NCI-H146 treated with DMSO at 0.1 percent for 48 hours (cell line): ENCODE data around the gene PATL1.

Experiments
- DNase-seq: peaks from one replicate; lab custom pipeline; 2025; ENCODE audit not compliant: unreplicated experiment; lab: John Stamatoyannopoulos, UW

Gene PATL1

DNA sequence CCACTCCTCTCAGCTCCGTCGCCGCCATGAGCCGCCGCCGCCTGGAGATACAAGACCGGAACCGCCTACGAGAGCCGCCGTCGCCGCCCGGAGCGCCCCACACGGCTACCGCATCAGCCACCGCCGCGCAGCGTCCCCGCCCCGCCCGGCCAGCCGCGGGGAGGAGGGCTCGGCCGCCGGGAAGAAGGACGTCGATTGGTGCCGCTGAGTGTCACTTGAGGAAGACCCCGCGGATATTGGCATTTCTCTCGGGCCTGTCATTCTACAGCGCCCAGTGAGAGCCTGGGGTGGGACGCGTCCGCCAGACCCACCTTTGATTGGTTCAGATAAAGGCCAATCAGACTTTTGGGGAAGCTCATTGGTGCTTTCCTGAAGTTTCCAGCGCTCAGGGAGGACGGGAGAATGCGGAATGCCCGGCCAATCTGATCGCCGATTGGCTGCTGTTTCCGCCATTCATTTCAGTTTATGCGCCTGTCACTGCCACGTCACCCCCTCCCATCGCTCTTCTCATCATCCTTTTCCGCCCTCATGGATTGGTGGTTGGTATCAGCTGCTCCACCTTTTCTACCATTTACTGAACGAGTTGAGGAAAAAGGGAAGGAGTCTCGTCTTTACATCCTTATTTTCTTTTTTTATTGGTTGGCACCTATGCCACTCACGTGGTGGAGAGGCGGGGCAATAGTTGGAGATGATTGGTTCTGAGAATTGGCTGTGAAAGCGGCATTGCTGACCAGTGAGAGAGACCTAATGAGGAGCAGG is 53.0 kb downstream of the PATL1 start, which contains the start of gene OSBP:
TSS of gene OSBP (minus strand) at position 138 of the 759 bp plus-strand sequence. CDS start at position 28, 110 bp downstream.
- peak; percentile 100 for DNase-seq

DNA sequence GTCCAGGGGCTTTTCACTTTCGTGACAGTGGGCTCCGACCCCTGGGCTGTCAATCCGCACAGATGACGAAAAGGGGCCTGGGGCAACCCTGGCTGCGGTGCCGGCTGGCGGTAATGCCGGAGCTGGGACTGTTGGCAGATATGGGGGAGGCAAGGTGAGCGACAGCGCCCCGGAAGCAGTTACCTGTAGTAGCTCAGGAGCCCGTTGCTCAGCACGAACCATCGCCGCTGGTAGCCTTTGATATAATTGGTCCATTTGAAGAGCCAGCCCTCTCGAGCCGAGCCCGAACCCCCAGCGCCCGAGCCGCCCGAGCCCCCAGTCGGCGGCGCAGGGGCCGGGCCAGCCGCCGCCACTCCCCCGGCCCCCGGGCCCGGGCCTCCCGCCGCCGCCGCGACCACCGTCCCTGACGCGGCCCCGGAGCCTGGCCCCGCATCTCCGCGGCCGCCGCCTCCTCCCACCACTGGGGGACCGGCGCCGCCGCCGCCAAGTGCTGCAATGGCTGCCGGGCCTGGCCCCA is 53.7 kb downstream of the PATL1 start:
- DNase-seq: peak; percentile 23

DNA sequence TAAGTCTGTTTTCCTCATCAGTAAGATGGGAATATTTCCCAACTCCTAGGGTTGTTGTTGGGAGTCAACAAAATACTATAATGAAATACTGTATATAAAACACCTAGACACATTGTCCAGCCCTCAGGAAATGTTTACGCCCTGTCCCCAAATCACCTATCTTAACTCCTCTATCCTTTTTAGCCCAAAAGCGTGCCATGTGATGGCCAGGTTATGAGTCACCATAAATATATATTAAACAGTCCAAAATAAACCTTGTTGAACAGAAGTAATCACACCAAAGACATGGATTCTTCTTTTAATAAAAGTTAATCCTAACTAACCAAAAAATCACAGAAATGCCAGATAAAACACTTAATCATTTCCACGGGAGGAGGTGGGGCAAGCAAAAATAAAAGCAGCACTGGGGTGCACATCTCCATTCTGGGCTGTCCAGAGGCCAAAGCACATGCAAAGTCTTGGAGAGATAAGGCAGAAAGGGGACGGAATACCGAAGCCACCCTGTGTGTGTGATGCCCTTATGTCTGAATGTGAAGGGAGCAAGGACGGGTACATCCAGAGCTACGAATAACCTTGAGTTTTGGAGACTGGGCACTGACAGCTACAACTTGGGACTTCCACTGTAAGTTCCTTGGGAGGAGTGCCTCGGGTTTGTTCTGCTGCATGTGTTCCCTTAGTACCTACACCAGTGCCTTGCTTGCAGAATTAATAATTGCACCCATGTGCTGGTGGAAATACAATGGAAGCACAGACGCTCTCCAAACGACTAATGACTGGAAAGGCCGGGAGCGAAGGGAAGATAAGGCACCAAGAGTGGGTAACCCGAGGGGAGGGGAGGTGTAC is 54.3 kb downstream of the PATL1 start:
- DNase-seq: no peak

DNA sequence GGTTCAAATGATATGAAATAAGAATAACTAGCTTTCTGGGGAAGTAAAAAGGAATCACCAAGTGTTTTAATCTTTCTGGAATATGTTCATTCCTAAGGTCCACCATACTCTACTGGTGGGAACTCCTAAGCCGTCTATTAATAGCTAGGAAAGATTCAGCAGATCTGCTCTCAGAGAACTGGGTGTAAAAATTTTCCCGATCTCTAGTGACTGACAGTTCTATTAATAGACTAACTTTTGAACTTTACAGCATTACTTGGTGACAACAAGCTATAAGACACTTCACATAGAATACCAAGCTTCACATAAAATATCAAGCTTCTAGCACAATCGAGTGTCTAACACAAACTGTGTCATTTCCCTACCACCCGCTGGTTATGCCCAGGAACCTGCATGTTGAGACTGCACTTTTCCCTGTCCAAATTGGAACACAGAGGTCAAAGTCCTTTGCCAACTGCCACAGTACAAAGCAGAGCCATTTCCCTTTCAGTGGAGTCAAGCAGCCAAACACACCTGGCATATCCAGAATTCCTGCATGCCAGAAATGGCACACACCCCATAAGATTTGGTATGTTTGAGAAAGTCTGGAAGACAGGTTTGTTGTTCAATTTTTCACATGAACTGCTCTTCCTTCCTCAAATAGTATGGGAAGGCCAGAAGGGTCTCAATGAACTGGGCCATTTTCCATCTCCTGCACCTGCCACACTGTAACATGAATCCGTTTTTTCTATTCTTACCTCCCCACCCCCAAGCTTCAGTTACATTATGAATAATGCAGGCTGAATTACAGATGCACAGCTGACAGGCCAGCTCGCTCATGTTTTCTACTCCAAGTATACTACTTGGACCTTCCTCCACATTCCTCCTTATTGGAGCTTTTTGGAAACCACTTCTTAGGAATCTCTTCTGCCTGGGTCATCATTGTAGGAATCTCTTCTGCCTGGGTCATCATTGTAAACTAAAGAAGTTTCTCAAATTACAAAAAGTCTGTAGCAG is 57.0 kb downstream of the PATL1 start:
- DNase-seq: peak; percentile 77

DNA sequence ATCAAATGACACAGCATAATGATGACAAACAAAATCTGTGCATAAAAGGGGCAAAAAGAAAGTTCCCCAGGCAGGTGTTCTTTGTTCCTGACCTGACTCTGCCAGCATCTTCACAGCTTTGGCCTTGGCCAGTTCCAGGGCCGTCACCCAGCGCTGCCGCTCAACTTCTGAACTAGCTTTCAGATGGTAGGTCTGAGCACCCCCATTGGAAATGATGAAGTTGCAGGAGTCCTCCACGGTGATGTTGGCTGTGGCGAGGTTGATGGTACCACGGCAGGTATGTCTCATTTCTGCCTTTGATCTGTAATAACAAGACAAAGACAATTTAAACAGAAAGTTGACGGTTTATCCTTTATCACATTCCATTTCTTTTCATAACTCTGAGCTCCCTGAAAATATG is 58.5 kb downstream of the PATL1 start:
- no peak for DNase-seq

DNA sequence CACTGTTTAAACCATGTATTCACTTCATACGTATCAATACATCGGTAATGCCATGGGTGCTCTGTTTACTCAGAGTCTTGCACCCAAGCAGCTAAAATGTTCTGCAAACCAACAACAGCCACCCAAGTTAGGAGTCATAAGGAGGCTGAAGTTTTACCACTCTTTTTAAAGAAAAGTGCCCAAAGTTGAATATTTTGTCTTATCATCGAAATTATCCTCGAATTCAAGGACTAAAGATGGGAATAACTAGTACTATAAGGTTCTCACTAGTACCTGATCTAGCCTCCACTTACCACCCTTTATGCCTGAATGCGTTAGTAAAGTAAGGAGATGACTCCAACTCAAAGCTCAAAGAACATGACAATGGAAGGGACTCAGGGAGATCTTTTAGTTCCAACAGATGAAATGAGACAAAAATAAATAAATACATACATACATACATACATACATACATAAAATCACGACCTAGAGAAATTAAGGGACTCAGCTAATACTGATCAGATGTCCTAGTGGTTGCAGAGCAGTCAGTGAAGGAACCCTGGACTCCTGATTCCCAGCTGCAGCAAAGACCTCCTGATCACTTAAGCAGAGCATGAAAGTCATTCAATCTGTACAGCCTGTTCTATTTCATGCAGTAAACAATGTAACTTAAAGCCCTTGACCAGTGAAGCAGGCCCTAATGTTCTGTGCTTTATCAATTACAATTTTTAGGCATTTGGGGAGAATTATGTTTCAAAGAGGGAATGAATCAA is 61.0 kb downstream of the PATL1 start:
- DNase-seq: no peak

DNA sequence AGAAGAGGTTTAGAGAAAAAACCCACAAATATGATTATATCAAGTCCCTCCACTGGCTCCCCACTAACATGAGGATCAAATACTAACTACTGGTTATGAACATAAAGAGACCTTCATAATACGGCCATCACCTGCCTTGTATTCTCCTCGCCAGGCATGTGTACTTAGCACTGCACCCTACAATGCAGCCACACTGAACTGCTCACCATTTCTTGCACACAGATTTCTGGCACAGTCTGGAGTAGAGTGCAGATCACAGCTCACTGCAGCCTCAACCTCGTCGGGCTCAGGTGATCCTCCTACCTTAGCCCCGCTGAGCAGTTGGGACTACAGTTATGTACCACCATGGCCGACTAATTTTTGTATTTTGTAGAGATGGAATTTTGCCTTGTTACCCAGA is 66.4 kb downstream of the PATL1 start:
- DNase-seq: no peak

DNA sequence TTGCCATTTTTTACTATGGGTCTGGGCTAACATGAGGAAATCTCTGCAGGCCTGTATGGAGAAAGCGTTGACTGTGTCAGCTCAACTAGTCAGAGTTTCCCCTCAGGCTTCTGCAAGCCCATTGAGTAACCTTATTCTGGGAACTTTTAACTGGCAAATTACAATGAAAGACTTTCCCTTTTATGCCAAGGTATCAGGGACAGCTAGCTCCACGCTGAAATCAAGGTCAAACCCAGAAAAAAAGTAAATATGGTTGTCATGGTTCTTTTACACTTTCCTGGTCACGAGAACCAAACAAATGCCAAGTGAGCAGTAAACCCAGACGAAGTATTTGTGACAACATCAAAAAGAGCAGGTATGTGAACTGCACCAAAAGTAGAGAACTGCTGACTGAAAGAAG is 67.0 kb downstream of the PATL1 start:
- DNase-seq: no peak

DNA sequence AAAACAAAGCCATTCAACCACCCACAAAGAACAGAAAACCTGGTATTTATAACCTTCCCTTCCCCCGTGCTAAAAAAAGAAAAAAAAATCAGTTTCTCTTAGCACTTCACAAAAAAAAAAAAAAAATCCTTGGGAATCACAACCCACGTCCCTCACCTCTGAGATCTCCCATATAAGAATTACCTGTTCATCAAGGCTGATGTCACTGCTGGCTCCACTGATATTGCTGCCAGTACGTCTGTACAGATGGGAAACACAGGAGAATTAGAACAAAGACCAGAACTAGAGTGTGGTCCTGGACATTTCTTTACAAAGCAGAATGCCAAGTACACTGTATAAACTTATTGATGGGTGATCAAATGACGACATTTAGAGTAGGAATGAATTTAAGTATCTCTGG is 68.2 kb downstream of the PATL1 start:
- DNase-seq: no peak

DNA sequence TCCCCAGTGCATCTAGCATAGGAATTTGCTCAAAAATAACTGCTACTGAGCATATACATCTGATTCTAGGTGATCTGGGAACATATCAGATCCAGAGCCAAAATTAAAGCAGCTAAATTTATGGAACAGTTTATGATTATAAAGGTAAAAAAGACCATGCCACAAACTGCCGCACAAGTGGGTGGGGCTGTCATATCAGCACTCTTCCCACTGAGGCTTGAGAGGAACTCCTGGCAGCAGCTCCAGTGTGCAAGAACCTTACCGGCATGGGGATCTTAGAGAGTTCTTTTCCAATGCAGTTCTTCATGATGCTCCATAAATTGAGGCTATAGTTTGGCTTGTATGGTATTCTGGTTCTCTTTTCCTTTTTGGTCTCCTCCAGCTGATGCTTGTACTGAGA is 68.6 kb downstream of the PATL1 start:
- DNase-seq: no peak

DNA sequence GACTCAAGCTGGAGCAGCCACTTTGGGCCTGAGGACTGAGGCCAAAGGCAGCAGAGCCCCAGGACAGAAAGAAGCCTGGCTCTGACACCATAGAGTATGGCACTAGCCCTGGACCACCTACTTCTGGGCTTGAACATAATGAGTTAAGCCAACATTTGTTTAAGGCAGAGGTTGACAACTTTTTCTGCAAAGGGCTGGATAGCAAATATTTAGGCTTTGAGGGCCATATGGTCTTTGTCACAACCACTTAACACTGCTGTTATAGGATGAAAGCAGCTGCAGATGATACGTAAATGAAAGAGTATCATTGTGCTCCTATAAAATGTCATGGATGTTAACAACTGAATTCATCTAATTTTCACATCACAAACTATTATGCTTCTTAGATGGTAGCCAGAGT is 69.9 kb downstream of the PATL1 start:
- DNase-seq: no peak
